CD4-positive, alpha-beta T cell (primary cell): Measurements from ENCODE around the gene IP6K3. TPM values are rescaled to one million over a fixed set of nuclear protein-coding genes. Genes with fewer than 3 reads are reported as not detected.

Experiments used
- ATAC-seq: fragments of 200-7000 bp; cut with Tn5 transposase; one replicate; pipeline ENCODE4 v1.10.0; 2022; ENCODE audit warnings: mild to moderate bottlenecking; ENCODE audit not compliant: poor library complexity
- CTCF ChIA-PET: fragments of 350-600 bp; sonication (Branson Sonifier 250); formaldehyde crosslinking; loops from one replicate; lab custom pipeline; 2021; ENCODE audit warnings: antibody characterized with exemption, inconsistent platforms; lab: Charles Lee
- POLR2A ChIA-PET: fragments of 350-600 bp; sonication (Branson Sonifier 250); formaldehyde crosslinking; loops from one replicate; lab custom pipeline; 2021; ENCODE audit warnings: antibody characterized with exemption, inconsistent platforms; lab: Charles Lee
- DNase-seq, 14 experiments: peaks; one replicate each; pipeline ENCODE4 v3.0.0-alpha.2; 2013 to 2020; ENCODE audit warnings: mixed read lengths in 2 of 14
- H3K27ac ChIP-seq, 2 donors: one replicate each; pipeline versions ENCODE4 v1.5.1 to v1.7.0; 2013; ENCODE audit warnings: low read length in 2 of 2, low read depth in 1 of 2, mild to moderate bottlenecking in 1 of 2
- H3K27me3 ChIP-seq, 2 experiments: 1 replicate in 1 of 2; 2 replicates in 1 of 2; pipeline versions ENCODE4 v1.6.1 to v1.7.0; 2013; ENCODE audit warnings: low read length in 2 of 2, control low read depth in 1 of 2, mild to moderate bottlenecking in 1 of 2, moderate library complexity in 1 of 2; ENCODE audit not compliant: insufficient read depth in 2 of 2, control insufficient read depth in 1 of 2
- H3K36me3 ChIP-seq: one replicate; pipeline ENCODE4 v1.6.1; 2013; ENCODE audit warnings: low read length, control low read depth; ENCODE audit not compliant: insufficient read depth
- H3K4me1 ChIP-seq: one replicate; pipeline ENCODE4 v1.6.1; 2013; ENCODE audit warnings: low read length, control low read depth; ENCODE audit not compliant: insufficient read depth
- H3K4me3 ChIP-seq: one replicate; pipeline ENCODE4 v1.5.1; 2013; ENCODE audit warnings: mild to moderate bottlenecking, low read length, moderate library complexity
- H3K9me3 ChIP-seq, 2 experiments: 1 replicate in 1 of 2; 2 replicates in 1 of 2; pipeline versions ENCODE4 v1.6.1 to v1.7.0; 2013; ENCODE audit warnings: low read length in 2 of 2, mild to moderate bottlenecking in 2 of 2, control low read depth in 1 of 2, moderate library complexity in 1 of 2; ENCODE audit not compliant: control insufficient read depth in 1 of 2, insufficient read depth in 1 of 2
- H3K27ac Mint-ChIP-seq: one replicate; pipeline ENCODE4 v1.8.0; 2020; ENCODE audit warnings: mixed read lengths
- H3K27me3 Mint-ChIP-seq: one replicate; pipeline ENCODE4 v1.8.0; 2021; ENCODE audit warnings: mixed read lengths
- H3K36me3 Mint-ChIP-seq: one replicate; pipeline ENCODE4 v1.8.0; 2021; ENCODE audit warnings: low read depth, mixed read lengths
- H3K4me1 Mint-ChIP-seq: one replicate; pipeline ENCODE4 v1.8.0; 2021; ENCODE audit warnings: low read depth, mixed read lengths
- H3K4me3 Mint-ChIP-seq: one replicate; pipeline ENCODE4 v1.8.0; 2020; ENCODE audit warnings: mild to moderate bottlenecking, mixed read lengths
- H3K9me3 Mint-ChIP-seq: one replicate; pipeline ENCODE4 v1.8.0; 2020; ENCODE audit warnings: mixed read lengths
- intact Hi-C, 2 experiments: fragments of 100-400 bp; cut with DNase I in 1 of 2; cut with micrococcal nuclease in 1 of 2; formaldehyde crosslinking; loops; one replicate each; pipeline versions ENCODE4 v1.15.1 to v1.9.0; 2023 to 2025; cut with DNase I, micrococcal nuclease
- total RNA-seq, 174 experiments: library from RNA in 2 of 174; stranded (reverse) in 2 of 174; gene quantifications; one replicate each; pipeline ENCODE4 v1.2.3 and lab custom pipeline; 2021 to 2026
- TF ChIP-seq, protein P1 (sequence below): fragments of 200-600 bp; IDR thresholded peaks from one replicate; pipeline ENCODE4 v1.8.0; 2022; ENCODE audit warnings: antibody characterized with exemption, mild to moderate bottlenecking

IP6K3 gene
- total RNA-seq, 2 experiments from 2014 or later = not detected

- Histone ChIP-seq H3K4me3 (no peak overlapping the region), H3K4me1 (peaks cover 3% of the 10 kb centered on the region), H3K27me3 (no peaks in the 10 kb centered on the region), H3K9me3 (no peaks in the 10 kb centered on the region), H3K36me3 (peaks cover 96% of the 10 kb centered on the region), H3K27ac (no peak overlapping the region)
- H3K36me3 Mint-ChIP-seq = peaks cover 91% of the 10 kb centered on the region
- H3K9me3 Mint-ChIP-seq = no peaks in the 10 kb centered on the region
- no peak overlapping the region for H3K4me3 Mint-ChIP-seq
- TF ChIP-seq, protein P1, sequence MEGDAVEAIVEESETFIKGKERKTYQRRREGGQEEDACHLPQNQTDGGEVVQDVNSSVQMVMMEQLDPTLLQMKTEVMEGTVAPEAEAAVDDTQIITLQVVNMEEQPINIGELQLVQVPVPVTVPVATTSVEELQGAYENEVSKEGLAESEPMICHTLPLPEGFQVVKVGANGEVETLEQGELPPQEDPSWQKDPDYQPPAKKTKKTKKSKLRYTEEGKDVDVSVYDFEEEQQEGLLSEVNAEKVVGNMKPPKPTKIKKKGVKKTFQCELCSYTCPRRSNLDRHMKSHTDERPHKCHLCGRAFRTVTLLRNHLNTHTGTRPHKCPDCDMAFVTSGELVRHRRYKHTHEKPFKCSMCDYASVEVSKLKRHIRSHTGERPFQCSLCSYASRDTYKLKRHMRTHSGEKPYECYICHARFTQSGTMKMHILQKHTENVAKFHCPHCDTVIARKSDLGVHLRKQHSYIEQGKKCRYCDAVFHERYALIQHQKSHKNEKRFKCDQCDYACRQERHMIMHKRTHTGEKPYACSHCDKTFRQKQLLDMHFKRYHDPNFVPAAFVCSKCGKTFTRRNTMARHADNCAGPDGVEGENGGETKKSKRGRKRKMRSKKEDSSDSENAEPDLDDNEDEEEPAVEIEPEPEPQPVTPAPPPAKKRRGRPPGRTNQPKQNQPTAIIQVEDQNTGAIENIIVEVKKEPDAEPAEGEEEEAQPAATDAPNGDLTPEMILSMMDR = no peak
- no peak overlapping the region for H3K27ac Mint-ChIP-seq
- ATAC-seq (no peak), DNase-seq (no peak)
- CTCF ChIA-PET = no interaction called here
- intact Hi-C loops = no loop called here
- peaks cover 22% of the 10 kb centered on the region for H3K4me1 Mint-ChIP-seq
- H3K27me3 Mint-ChIP-seq = no peaks in the 10 kb centered on the region
- POLR2A ChIA-PET = no interaction called here
Measured at GRCh38 chr6:33776764-33777163, 30.1 kb upstream of the IP6K3 start.

- no peak for DNase-seq
- no peak overlapping the region for H3K4me3 Mint-ChIP-seq
- Histone ChIP-seq H3K36me3 (peaks cover 91% of the 10 kb centered on the region), H3K4me1 (peaks cover 9% of the 10 kb centered on the region), H3K4me3 (no peak overlapping the region), H3K9me3 (no peaks in the 10 kb centered on the region), H3K27me3 (no peaks in the 10 kb centered on the region), H3K27ac (no peak overlapping the region)
- peaks cover 23% of the 10 kb centered on the region for H3K4me1 Mint-ChIP-seq
- POLR2A ChIA-PET = no interaction called here
- H3K27ac Mint-ChIP-seq = no peak overlapping the region
- intact Hi-C loops = no loop called here
- no peaks in the 10 kb centered on the region for H3K27me3 Mint-ChIP-seq
- H3K36me3 Mint-ChIP-seq = peaks cover 87% of the 10 kb centered on the region
- TF ChIP-seq, protein P1 = no peak
- H3K9me3 Mint-ChIP-seq = no peaks in the 10 kb centered on the region
- ATAC-seq = no peak
- CTCF ChIA-PET = no interaction called here
Measured at GRCh38 chr6:33776186-33776585, 29.5 kb upstream of the IP6K3 start.

- Histone ChIP-seq H3K36me3 (peaks cover 76% of the 10 kb centered on the region), H3K27ac (no peak overlapping the region), H3K4me3 (no peak overlapping the region), H3K27me3 (no peaks in the 10 kb centered on the region), H3K4me1 (peaks cover 13% of the 10 kb centered on the region), H3K9me3 (no peaks in the 10 kb centered on the region)
- DNase-seq (no peak), ATAC-seq (no peak)
- Mint-ChIP-seq H3K4me1 (peaks cover 17% of the 10 kb centered on the region), H3K27ac (no peak overlapping the region), H3K36me3 (peaks cover 76% of the 10 kb centered on the region), H3K9me3 (no peaks in the 10 kb centered on the region), H3K4me3 (no peak overlapping the region), H3K27me3 (no peaks in the 10 kb centered on the region)
- CTCF ChIA-PET = no interaction called here
- intact Hi-C loops = no loop called here
- TF ChIP-seq, protein P1 = no peak
- POLR2A ChIA-PET = no interaction called here
Measured at GRCh38 chr6:33774774-33775173, 28.1 kb upstream of the IP6K3 start.
